NCI-H446 (cell line): ENCODE results near the gene TNFAIP8L3.
"Not testable (repeated sequence)": the region's sequence is repeated elsewhere in the genome, so short reads cannot be mapped to it uniquely, and the experiment has no call there.

Source experiments
- DNase-seq, 2 experiments: peaks; one replicate each; lab custom pipeline; 2025; lab: John Stamatoyannopoulos, UW

Gene TNFAIP8L3

GRCh38 chr15:51094606-51095569 is at the start of gene TNFAIP8L3:
TNFAIP8L3 (minus strand) TSS chr15:51094906; CDS start chr15:51094595, 311 bp downstream.
- no peak for DNase-seq

DNA sequence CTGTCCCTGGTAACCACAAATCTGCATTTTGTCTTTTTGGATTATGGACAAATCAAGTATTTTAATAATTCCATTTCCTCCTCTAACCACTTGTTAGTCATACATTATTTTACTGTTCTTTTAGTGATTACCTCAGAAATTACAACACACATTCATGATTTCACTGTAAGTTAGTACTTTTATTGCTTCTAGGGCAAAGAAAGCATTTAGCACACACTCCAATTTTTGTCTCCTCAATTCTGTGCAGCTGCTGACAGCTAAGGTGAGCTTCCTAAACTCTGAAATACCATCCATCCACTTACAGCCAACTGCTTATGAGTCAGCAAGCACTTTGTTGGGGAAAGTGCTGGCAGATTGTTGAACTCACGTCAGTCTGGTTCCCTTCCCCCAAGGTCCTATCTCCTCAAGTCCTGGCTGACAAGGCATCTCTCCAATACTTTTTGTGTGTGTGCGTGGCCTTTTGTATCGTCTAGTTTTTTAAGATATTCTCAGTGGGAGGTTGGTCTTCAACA is 49.4 kb upstream of the TNFAIP8L3 start:
- DNase-seq = peak in 1 of 2 experiments; percentile 50

- not testable (repeated sequence) for DNase-seq
Measured at GRCh38 chr15:51140347-51140746, 45.6 kb upstream of the TNFAIP8L3 start.

DNA sequence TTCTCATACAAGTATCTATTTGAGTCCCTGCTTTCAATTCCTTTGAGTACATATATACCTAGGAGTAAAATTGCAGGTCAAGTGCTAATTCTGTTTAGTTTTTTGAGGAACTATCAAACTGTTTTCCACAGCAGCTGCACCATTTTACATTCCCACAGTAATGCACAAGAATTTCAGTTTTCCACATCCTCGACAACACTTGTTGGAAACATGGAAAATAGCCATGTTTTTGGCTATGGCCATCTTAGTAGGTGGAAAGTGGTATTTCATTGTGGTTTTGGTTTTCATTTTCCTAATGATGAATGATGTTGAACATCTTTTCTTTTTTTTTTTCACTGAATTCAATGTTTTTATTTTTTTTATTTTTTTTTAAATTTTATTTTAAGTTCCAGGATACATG is 44.4 kb upstream of the TNFAIP8L3 start:
- DNase-seq = no peak

GRCh38 chr15:51137880-51138430 is 43.2 kb upstream of the TNFAIP8L3 start:
- no peak for DNase-seq

DNA sequence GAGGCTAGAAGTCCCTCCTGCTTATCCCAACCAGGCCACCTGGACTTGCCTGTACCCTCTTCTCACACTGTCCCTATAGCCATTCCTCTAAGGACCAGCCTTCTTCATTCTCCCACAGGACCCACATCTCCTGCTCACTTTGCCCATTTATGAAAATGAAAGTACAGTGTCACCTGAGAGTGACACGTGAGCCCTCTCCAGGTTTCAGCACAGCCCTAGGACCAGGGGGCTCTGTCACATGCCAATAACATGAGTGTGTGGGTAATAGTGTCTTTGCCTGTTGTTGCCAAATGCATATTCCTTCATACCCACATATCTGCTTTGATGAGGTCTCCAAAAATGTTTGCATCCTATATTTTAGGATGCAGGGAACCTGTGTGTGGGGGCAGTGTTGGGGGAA is 42.3 kb upstream of the TNFAIP8L3 start:
- no peak for DNase-seq

- DNase-seq = no peak
Measured at GRCh38 chr15:51135276-51135675, 40.6 kb upstream of the TNFAIP8L3 start.

DNA sequence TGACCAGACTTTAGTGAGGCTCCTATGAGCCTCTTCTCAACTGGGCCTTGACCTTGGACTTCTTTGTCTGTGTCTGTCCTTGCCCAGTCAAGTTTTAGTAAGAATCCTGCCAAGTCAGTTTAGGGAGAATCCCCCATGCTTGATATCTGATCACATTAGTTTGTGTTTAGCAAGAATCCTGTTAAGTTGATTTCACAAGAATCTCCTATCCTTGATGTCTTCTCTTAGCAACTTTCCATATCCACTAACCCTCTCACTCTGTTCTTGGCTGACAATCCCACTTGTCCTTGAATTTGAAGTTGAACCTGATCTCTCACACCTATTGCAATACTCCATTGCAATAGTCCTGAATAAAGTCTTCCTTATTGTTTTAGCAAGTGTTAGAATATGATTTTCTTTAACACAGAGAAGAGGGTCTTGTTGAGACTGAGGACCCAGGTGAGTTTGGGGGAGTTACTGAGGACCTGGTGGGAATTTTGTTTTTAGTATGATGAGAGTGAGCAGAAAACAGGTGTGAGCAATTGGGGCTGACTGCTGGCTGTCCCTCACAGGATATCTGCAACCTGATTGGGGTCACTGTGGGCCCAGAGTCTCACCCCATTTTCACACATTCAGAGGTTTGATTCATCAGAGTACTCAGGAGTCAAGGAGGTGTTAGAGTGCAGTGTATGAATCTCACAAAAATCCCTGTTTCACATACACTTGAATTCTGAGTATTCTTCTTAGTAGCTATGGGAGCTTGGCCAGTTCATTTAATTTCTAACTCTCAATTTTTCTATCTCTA is 39.9 kb upstream of the TNFAIP8L3 start:
- DNase-seq = no peak

- no peak for DNase-seq
Measured at GRCh38 chr15:51133140-51133765, 38.5 kb upstream of the TNFAIP8L3 start.

- DNase-seq = peak in 1 of 2 experiments; percentile 62
Measured at GRCh38 chr15:51132384-51133139, 37.9 kb upstream of the TNFAIP8L3 start.

DNA sequence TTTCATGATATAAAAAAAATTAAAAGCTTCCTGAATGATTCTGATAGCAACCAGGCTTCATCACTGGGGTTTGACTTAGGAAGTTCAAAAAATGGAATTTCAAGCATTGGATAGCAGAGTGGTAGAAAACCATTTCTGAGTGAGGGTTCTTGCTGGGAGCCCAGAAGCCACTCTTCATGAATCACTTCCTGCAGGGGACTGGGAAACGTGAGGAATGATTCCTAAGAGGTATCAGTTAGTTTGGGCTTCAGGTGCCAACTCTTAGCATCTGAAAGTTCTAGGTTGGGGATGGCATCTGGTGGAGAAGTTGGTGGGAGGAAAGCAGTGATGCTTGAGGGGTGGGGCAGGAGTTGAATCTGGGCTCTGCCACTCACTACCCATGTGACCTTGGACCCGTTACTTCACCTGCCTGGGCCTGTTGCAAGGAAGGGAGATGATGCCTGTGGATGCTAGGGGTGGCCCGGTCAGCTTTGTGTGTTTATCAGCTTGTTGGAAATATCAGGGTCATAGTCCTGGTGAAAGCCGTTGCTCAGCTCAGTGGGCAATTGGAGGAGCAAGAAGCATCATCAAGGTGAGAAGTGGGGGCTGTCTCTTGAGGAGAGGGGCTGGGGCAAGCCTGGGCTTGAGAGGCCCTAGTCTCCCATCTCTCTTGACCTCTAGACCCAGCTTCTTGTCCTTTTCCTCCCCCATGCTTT is 37.0 kb upstream of the TNFAIP8L3 start:
- no peak for DNase-seq

DNA sequence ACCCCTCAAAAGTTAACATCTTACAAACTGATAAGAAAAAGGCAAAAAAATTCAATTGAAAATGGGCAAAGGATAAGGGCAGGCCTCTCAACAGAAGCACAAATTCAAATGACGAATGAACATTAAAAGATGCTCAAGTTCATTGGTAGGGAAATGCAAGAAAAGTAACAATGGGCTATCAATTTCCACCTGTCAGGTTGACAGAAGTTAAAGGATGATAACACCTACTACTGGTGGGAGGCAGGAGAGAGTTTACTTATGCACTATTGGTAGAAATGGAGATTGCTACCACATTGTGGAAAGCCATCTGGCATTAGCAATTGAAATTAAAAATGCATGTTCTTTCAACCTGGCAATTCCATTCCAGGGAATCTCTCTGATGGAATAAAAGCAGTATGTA is 35.6 kb upstream of the TNFAIP8L3 start:
- no peak for DNase-seq

DNA sequence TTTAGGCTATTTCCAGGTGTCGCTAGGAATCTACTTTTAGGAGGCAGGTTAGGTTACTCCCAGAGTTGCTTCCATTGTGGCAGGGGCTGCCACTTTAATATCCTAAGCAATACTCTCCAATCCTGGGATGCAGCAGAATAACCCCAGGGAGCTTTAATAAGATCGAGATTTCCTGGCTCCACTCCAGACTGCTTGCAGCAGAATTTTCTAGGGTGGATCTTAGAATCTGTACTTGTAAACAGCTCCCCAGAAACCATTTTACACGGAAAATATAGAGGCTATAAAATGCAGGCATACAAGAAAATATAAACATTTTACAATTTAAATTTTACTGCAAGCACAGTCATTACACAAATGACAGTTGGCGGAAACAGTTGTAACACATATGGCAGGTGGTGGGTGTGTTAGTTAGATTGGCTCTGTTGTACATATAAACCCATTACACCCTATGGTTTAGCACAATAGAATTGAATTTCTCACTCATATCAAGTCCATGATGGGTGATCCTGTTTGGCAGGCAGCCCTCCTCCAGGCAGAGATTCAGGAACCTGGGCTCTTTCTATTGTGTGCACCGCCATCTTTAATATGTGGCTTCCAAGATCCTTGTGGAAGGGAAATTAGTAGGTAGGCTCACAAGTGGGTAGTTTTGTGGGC is 35.0 kb upstream of the TNFAIP8L3 start:
- DNase-seq = peak; percentile 42 to 76

GRCh38 chr15:51128701-51129100 is 34.0 kb upstream of the TNFAIP8L3 start:
- no peak for DNase-seq

DNA sequence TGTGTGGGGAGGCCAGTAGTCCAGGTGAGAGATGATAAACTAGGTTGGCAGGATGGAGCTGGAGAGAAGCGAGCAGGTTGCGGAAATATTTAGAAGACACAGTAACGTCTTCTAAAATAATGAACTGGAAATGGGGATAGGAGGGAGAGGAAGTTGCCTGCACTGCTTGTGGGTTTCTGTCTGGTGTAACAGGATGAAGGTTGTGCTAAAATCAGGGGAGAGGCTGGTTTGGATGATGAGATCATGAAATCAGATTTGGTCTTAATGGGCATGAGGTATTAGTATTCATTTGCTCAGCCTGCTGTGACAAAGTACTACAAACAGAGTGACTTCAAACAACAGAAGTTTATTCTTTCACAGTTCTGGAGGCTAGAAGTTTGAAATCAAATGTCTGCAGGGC is 32.1 kb upstream of the TNFAIP8L3 start:
- no peak for DNase-seq

GRCh38 chr15:51123002-51123401 is 28.3 kb upstream of the TNFAIP8L3 start:
- not testable (repeated sequence) for DNase-seq

GRCh38 chr15:51121631-51122225 is 27.0 kb upstream of the TNFAIP8L3 start:
- DNase-seq = no peak

GRCh38 chr15:51121118-51121517 is 26.4 kb upstream of the TNFAIP8L3 start:
- peak in 1 of 2 experiments; percentile 25 for DNase-seq

DNA sequence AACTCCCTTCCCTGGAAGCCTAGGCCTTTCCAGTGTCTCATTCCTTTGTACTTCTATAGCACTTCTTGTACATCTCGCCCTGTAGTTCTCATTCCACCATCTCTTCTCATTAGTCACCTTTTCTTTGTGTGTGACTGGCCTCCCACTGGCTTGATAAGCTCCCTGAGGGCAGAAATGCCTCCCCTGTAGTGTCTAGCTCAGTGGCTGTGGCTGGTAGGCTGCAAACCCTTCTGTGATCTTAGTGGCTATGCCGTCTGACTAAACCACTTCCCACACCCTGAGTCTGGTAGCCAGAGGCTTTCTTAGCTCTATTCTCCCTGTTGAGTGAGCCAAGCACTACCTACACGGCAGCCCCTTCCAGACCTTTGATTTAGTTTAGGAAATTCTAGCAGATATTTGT is 24.4 kb upstream of the TNFAIP8L3 start:
- no peak for DNase-seq
